H54 (cell line): ENCODE measurements around the gene PXYLP1.

ENCODE experiments used
- DNase-seq: peaks from one replicate; pipeline ENCODE4 v3.0.0; 2011; ENCODE audit warnings: low spot score, mixed read lengths; ENCODE audit not compliant: insufficient read length
- FAIRE-seq: peaks from 3 replicates; lab custom pipeline; 2011; peaks lifted over from hg19 to GRCh38; lab: Jason Lieb, UNC
- POLR2A ChIP-seq: IDR thresholded peaks from 2 replicates; pipeline ENCODE4 v1.6.1; 2011; ENCODE audit warnings: low read depth, mild to moderate bottlenecking, low read length

The PXYLP1 gene

DNA sequence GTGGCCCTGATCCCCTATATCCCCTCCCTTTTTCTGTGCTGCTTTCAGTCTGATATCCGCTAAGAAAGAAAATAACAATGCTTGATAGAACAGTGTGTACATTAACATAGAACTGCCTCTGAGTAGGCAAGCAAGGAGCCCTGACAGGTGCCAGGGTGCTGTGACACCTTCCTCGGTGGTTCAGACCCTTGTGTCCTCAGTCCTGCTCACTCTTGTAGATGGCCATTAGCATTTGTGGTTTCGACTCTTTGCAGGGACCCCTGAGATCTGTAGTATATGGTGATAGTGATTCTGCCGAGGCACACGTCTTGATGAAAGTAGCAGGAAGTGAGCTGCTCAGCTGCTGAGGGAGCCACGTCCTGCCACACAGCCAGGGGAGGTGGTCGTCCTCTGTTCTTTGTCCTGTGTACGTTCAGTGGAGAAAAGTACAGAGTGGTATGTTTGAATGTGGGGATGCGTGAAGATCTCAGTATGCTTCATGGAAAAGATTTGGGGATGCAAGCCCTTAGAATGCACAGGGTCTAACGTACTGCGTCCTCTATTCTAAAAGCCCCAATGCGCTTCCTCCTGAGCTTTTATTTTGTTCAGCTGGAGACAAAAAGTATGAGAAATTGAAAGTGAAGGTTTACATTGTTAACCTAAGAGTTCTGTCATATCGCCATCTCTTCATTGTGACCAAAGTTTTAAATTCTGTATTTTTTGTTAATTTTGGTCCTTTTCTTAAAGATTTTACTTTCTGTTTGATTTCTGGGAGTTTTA, 35.4 kb downstream of the PXYLP1 start:
- no peak for TF ChIP-seq POLR2A
- FAIRE-seq (no peak), DNase-seq (no peak)

DNA sequence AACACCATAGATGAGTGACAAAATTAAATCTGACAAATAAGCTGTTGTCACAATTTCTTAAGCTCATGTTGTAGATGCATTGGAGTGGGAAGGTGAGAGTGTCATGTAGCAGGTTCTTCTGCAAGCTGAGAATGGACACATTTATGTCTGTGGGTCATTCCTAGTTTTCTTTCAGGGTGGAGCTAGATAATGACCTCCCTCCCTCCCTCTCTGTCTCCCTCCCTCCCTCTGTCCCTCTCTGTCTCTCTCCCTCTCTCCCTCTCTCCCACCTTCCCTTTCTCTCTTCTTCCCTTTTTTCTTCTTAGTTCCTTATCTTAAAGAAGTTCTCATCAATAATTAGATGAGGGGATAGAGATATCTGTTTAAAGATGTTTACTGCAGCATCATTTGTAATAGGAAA, 36.0 kb downstream of the PXYLP1 start:
- no peak for DNase-seq
- FAIRE-seq = no peak
- TF ChIP-seq POLR2A = no peak

DNA sequence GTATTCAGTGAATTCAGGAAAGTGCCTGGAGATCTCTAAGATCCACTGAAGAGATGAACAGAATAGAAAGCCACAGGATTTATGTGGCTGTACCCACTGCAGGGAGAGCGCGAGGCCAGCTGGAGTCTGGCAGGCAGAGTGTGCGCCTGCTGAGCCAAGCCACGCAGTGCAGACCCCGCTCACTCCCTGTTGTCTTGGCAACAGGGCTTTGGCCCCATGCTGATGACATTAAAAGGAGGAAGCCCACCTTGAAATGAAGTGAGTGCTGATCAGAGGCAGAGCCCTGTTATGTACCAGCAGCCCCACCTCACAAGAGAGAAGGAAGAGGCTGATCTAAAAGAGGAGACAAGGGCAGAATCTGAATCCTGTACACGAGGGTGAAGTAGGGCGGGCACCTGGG, 36.7 kb downstream of the PXYLP1 start:
- no peak for DNase-seq
- TF ChIP-seq POLR2A = no peak
- FAIRE-seq = no peak

DNA sequence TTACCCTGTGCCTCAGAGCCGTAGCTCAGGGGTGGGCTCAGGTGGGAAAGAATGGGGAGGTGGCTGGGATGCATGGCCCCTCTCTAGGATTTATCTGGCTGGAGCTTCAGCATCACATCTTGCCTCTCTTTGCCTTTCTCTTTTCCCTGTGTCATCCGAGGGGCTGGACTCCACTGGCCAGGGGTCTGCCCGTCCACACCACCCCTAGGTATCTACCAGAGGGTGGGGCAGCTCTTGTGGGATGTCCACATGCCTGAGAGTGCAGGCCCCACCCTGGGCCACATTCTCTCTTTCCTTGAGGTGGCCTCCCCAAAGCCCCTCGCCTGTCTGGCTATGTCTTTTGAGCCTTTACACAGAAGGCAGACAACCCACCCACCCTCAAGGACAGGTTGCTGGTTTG, 37.2 kb downstream of the PXYLP1 start:
- DNase-seq (no peak), FAIRE-seq (no peak)
- TF ChIP-seq POLR2A = no peak

DNA sequence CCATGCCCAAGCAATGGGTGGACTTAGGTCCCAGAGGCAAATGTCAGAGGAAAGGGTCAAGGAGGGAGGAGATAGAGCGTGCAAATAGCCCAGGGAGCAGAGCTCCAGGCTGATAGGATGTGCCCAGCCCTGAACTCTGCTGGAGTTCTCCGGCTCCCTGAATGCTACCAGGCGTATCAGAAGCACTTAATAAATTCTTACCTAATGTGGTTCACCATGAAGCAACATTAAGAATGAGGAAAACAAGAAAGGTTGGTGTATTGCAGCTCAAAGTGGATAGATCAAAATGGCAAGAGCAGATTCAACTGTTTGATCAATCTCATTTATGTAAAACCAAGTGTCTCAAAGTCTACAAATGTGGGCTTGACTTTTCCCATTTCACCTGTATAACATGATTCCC, 38.3 kb downstream of the PXYLP1 start:
- DNase-seq = no peak
- no peak for FAIRE-seq
- no peak for TF ChIP-seq POLR2A

DNA sequence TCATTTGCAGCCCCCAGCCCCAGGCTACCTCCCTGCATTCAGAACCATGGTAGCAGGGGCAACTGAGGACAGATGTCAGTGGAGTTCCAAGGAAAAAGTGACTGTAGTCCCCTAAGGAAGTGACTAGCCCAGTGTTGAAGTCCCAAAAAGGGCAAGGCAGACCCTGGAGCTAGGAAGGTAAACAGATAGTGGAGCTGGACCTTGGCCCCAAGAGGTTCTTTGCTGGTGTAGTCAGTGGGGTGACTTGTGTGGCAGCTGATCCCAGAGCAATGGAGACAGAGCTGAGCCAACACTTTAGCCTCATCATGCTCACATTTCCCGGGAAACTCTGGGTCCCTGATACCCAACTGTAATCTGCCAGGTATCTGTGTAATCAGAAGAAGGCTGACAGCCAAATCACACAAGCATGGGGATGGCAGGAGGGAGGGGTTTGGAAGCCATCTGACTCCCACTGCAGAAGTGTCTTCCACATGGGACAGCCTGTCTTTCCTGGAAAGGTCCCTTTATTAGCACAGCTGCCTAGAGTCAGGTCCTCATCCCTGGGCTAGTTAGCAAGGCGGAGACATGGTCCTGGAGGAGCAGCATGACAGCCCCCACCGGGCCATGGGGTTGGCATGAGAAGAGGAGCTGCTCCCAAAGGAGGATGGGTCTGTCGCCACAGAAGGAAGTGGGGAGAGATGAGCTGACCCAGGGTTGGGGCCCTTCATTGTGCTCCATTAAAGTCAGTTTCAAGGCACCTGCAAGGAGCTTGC, 39.8 kb downstream of the PXYLP1 start:
- DNase-seq (no peak), FAIRE-seq (no peak)
- TF ChIP-seq POLR2A = no peak

DNA sequence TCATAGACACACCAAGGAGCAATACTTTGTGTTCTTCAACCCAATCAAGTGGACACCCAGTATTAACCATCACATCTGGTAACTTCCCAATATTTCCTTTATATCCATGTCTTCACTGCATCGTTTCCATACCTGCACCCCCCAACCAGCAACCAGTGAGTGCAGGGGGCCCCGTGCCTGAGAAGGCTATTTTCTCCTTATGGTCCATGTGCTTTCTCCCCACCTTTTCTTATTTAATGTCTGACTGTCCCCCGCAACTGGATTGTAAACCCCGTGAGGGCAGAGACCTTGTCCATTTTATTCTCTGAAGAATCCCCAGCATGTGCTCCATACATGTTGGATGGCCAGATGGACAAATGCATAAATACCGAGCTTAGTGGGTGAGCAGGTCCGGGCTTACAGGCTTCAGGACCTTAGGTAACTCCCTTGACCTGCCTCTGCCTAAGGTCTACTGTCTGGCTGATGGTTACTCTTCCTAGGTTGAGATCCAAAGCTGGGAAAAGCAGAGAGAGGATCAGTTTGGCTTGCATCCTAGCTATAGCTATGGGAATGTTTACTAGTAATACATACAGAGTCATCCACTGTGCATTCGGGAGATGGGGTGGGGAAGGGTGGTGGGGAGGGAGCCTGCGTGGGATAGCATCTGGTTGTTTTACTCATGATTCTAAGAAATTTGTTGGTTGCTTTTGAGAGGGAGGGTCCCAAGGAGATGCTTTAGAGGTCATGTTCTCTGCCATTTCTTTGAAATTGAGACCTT, 41.5 kb downstream of the PXYLP1 start:
- TF ChIP-seq POLR2A = no peak
- DNase-seq (no peak), FAIRE-seq (no peak)

DNA sequence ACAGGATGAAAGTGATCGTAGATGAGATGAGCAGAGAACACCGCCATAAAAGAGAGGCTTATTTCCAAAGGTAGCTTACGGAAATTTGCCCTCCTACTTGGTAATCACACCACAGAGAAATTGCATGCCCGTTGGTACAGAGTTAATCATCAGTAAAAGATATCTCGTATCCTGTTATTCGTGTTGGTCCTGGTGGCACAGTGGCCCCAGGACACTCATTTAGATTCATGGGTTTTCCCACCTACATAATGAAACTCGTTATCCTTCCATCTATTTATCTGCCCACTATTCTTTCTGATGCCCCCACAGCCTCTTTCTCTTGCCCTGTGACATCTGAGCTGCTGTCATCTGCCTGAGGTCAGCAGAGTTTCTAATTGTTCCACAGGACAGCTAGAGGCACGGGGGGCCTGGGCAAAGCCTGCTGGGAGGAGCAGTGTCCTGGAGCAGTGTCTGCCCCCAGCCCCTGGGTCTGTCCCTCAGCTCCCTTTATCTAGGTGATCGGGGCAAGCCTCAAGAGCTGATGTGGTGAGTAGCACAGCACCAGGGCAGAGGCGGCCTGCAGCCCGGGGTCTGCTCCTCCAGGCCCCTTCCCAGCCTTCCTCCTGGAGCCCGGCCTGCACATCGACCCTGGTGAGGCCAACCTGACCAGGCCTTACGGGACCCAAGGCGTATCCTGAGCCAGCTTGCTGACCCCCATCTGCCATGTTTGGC, 42.2 kb downstream of the PXYLP1 start:
- no peak for FAIRE-seq
- TF ChIP-seq POLR2A = no peak
- no peak for DNase-seq

DNA sequence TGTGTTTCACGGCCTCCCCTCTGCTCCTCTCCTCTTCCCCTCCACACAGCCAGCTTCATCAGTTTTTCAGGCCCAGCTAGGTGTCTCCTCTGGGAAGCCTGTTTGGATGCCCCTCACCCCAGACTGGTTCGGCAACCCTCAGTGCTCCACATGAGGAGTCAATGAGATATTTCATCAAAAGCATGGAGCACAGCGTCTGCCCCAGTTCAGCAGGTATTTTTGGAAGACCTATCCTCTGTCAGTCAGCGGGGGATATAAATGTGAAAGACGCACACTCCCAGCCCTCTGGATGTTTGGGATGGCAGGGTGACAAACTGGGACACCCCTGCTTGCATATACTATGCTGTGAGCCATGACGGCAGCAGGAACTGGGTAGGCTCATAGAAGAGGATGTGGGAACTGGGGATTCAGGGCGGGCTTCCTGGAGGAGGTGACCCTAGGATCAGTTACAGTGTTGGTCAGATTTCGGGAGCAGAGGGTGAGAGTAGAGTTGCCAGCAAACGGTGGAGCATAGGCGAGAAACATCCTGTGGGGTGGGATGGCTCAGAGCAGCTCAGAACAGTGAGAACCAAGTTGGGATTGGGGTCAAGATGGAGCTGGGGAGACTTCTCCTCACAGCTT, 42.9 kb downstream of the PXYLP1 start:
- no peak for FAIRE-seq

DNA sequence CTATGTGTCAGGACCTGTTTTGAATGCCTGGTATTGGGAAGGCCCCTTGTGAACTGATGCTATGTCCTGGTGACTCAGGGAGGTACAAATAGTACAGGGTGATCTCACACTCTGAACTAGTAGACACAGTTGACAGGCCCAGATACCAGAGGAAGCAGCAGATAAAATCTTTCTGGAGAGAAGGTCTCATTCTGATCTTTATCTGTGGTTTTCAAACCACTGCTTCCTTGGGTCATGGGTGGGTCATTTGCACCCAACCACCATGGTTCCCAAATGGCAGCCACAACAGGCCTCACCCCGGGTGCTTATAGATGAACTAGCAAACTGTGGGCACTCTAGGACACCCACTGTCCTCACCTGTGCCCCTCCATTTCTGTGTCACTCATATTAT, 43.4 kb downstream of the PXYLP1 start:
- TF ChIP-seq POLR2A = no peak
- FAIRE-seq = peak; percentile 78
- DNase-seq = peak; percentile 72

More for the DNA sequence above, 42.9 kb downstream of the PXYLP1 start:
- no peak for TF ChIP-seq POLR2A
- DNase-seq = no peak

DNA sequence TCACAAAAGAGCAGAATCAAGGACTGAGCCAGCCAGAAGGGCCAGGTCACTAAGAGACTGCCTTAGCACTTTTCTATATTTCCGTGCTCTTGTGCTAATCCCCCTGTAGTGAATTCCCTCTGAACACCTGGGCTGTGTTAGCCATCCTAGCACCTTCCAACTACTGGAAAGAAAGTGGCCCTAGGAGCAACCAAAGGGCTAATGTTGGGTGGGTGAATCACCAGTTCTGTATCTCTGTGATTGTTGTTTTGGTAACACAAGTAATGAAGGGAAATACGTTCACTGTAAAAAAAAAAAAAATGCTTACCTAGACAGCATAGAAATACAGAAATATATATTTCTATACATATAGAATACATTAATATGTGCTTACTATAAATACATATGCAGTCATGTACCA, 43.9 kb downstream of the PXYLP1 start:
- DNase-seq = no peak
- TF ChIP-seq POLR2A = no peak
- no peak for FAIRE-seq

DNA sequence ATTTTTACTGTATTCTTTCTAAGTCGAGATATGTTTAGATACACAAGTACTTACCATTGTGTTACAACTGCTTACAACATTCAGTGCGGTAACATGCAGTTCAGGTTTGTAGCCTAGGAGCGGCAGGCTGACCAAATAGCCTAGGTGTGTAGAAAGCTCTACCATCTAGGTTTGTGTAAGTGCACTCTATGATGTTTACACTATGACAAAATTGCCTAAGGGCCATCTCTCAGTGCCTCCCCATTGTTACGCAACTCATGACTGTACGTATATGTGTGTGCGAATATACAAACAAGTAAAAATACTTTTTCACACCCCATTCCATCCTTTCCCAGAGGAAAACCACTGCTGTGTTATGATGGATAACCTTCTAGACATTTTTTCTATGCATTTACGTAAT, 44.3 kb downstream of the PXYLP1 start:
- DNase-seq (no peak), FAIRE-seq (no peak)

DNA sequence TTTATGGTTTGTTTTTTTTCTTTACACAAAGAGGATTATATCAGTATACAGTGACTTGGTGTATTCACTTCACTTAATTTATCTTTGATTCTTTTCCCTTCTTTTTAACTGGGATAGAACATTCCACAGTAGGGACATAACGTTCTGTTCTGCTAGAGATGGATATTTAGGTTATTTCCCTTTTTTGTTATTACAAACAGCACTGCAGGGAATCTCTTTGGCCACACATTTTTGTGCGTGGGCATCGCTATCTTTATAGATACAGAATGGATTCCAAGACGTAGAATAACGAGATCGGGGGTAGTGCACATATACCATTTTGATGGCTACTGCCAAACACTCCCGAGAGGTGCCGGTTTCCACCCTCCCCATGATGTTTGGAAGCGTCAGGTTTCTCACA, 44.8 kb downstream of the PXYLP1 start:
- TF ChIP-seq POLR2A = no peak
- DNase-seq (no peak), FAIRE-seq (no peak)

More for the DNA sequence above, 44.3 kb downstream of the PXYLP1 start:
- no peak for TF ChIP-seq POLR2A

DNA sequence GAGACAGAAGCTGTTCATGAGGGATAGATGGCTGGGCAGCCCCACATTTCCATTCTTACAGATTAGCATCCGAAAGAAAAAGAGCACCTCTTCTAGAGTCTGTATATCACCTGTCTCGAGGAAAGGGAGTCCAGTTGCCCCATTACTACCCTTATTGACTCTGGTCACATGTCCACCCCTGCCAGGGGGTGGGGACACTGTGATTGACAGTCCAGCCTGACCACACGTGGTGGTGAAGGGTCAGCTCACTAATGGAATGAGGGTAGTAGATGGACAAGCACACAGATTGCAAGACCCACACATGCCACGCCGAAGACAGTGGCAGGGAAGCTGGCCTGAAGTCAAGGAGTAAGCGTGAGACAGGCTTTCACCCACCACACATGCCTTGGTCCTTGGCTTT, 45.8 kb downstream of the PXYLP1 start:
- TF ChIP-seq POLR2A = no peak
- FAIRE-seq (no peak), DNase-seq (no peak)
